Measurements from ENCODE around the gene AHCTF1.
"Not testable (repeated sequence)": the region's sequence is repeated elsewhere in the genome, so short reads cannot be mapped to it uniquely, and the experiment has no call there.

DNA sequence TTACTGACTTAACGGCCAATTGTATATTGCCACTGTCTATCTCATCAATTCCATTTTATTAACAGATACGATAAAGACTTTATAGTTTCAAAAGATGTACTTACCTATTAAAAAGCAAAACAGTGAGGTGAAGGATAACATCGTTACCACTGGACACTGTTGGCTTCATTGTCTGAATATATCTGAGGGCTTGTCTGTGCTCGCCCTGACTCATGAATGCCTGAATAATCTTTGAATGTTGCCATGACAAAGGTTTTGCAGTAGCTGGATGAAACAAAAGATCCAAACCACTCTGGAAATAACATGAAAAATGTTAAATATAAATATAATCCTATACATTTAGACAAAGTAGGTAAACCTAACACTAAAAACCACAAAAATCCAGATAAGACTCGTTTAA lies 46.4 kb downstream of the AHCTF1 start:
- TF ChIP-seq CTCF (IDR thresholded peaks at IDR 0.05; ENCODE audit: insufficient read depth, low read depth, low read length); EZH2 (IDR thresholded peaks at IDR 0.05; ENCODE audit: insufficient read depth, low read length): not testable (repeated sequence)
